GM19043 (cell line): ENCODE measurements around the gene IL17RA.
A peak's percentile ranks its signal among the peaks of the same experiment; 100 is the strongest.

Experiments used
- ATAC-seq: cut with Tn5 transposase; IDR thresholded peaks from one replicate; pipeline ENCODE4 v1.9.1; 2021; ENCODE audit warnings: low read depth; ENCODE audit not compliant: unreplicated experiment

IL17RA gene

GRCh38 chr22:17084554-17085276, at the start of gene IL17RA:
Gene IL17RA (plus strand): TSS chr22:17085000. CDS start chr22:17085092, 92 bp downstream.
- ATAC-seq: peak; percentile 83

DNA sequence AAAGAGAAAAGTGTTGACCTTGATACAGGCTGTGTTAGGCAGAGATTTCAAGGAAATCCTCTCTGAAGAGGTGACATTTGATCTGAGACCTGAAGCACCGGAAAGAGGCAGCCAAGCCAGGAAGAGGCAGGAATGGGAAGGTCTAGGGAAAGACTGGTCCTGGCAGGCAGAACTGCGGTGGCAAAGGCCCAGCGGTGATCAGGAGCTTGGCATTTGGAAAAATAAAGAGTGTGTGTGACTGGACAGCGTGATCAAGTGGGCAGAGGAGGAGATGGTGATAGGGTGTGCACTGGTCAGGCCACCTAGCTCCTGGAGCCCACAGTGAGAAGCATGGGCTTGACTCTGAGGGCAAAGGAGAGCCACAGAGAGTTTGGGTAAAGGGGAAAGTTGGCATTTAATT, 49.6 kb upstream of the IL17RA start:
- ATAC-seq: no peak

- ATAC-seq: peak; percentile 26
Measured at GRCh38 chr22:17035976-17036841, 48.6 kb upstream of the IL17RA start.

DNA sequence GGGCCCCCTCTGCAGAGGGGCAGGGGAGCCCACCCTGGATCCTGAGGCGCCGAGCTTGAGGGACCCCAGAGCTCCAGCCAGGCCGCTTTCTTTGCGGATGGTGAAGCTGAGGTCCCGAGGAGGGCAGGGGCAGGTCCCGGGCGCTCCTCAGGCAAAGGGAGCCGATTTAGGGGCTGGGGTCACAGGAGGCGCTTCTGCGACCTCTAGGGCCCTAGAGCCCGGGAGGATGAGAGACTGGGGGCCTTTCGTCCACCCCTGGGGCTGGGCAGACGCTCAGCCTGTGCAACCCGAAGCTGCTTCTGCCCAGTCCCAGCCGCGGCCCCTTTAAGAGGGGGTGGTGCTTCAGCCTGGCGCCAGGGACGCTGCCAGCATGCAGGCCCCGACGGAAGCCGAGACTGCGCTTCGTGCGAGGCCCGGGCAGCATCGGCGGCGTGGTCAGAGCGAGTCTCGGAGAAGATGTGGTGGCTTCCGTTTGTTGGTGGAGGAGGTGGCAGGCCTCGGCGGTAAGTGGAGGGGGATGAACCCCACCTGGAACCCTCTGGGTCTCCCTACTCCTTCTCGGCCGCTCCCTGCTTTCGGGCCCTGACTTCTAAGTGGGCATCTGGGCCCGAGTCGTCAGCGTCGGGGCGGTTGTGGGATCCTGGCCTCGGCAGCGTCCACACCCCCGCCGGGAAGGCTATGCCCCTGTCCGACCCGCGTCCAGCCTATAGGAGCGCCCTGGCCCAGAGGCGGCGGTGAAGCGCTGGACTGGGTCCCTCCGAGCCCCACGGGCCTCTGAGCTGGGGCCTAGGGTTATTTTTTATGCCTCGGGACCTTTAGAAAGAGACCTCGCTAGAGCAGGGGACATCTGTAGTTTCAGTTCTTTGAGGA, 47.7 kb upstream of the IL17RA start:
- peak; percentile 61 for ATAC-seq

- ATAC-seq: no peak
Measured at GRCh38 chr22:17043521-17043920, 41.3 kb upstream of the IL17RA start.

DNA sequence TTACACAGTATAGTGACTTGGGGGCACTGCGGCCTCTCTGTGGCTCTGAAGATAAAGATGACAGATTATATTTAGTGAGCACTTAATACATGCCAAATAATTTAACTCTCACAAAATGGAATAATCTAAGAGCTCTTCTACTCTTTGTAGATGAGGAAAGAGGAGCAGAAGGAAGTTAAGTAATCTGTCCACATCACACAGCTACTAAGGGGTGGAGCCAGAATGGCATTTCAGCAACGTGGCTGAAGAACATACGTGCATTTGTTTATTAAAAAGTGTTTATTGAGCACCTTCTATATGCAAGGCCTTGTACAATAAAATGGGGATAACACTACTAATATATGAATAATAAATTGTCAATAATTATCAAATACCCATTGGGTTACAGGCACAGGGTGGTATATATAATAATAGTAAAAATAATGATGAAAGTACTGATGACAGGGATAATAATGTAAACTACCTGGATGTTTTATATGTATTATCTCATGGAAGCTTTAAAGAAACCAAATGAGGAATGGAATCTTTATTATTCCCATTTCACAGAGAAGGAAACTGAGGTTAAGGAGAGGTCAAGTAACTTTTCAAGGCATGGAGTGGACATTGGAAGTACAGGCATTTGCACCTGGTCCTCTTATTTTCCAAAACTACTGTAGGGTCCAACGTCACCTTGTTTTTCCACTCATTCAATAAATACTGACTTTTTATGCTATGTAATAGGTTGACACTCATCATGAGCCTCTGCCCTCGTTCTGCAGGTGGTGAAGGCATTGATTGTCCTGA, 38.0 kb upstream of the IL17RA start:
- no peak for ATAC-seq

- ATAC-seq: no peak
Measured at GRCh38 chr22:17047656-17048055, 37.1 kb upstream of the IL17RA start.

DNA sequence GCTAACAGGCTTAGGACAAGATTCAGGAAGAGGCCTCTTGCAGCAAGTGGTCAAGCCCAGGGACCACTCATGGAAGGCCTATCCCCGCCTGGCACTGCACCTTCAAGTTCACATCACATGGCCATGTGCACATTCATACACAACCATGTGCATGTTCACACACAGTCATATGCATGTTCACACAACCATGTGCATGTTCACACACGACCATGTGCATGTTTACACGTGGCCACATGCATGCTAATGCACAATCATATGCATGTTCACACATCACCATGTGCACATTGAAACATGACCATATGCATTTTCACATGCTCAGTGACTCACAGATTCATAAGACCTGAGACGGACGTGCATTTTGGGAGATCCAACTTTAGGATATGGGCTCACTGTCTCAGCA, 28.7 kb upstream of the IL17RA start:
- no peak for ATAC-seq

DNA sequence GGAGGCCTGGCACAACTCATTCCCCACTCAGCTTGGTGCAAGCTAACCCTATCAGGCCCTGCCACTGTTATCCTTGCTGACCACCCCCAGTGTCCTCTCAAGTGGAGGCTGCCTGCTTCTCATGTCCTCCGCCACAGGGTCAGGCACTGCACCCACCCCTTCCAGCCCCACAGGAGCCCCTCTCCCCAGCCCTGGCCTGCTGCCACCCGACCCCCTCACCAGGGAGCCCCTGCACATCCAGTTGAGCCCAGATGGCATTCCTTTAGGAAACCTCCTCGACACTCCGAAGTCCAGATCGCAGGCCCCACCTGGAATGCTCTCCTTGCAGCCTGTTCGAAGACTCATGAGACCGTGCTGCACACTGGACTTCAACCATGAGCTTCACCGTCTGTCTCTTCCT, 28.0 kb upstream of the IL17RA start:
- ATAC-seq: no peak

GRCh38 chr22:17057959-17058814, 26.6 kb upstream of the IL17RA start:
- ATAC-seq: no peak

DNA sequence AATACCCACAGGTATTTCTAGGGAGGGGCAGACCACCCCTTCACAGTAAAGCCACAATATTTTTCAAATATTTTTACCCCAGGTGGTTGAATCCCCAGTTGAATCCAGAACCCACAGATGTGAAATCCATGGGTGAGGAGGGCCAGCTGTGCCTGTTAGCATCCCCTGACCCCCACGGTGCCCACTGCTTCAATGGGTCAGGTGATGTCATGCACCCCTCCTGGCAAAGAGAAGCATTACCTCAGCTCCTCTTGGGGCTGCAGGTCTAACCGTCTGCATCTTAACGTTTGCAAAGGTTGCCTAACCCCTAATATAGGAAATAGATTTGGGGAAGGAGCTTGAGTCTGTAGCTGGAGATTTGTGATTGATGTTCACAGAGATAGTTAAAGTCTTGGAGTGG, 24.7 kb upstream of the IL17RA start:
- no peak for ATAC-seq

DNA sequence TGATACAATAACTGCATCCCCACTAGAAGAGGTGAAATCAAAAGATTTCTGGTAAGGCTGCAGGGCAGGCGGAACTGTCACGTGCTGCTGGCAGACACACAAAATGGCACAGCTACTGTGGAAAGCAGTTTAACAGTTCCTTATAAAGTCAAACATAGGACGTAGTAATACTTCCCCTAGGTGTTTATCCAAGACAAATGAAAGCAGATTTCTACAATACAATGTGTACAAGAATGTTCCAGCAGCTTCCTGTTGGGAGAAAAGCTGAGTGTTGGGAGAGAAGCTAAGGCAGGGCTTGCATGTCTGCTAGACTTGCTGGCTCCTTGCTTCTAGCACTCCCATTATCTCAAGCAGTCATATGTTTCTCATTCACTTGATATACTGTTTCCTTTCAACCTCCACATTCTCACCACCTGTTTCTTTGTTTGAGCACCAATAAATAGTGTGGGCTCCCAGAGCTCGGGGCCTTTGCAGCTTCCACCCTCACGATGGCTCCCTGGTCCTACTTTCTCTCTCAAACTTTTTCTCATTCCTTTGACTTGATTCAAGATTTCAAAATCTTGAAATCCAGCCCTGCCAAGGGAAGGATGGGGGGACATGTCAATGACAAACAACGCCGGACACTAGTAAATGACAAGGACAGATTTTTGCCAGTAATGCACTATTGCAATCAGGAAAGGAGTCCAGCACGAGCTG, 21.2 kb upstream of the IL17RA start:
- no peak for ATAC-seq

- no peak for ATAC-seq
Measured at GRCh38 chr22:17064498-17065100, 20.2 kb upstream of the IL17RA start.

DNA sequence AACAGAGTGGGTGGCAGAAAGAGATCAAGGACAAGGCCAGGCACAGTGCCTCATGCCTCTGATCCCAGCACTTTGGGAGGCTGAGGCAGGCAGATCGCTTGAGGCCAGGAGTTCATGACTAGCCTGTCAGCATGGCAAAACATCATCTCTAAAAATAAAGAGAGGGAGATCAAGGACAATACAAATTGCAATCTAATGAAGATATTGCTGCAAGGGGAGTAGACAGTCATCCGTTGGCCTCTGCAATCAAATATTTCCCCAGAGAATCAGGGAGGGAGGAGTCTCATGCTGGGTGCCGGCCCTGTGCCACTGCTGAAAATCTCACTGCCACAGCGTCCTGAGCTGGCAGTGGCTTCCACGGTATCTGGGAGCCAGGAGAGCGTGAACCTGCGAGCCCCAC, 19.4 kb upstream of the IL17RA start:
- ATAC-seq: no peak

DNA sequence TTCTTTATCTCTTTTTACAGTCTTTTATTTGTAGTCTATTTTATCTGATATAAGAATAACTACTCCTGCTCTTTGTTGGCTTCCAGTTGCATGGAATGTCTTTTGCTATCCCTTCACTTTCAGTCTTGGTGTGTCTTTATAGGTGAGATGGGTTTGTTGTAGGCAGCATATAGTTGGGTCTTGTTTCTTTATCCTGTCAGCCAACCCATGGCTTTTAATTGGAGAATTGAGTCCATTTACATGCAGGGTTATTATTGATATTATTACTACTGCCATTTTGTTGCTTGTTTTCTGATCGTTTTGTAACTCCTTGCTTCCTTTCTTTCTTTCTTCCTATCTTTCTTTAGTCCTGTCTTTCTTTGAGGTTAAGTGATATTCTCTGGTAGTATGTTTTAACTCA, 11.9 kb upstream of the IL17RA start:
- ATAC-seq: no peak

DNA sequence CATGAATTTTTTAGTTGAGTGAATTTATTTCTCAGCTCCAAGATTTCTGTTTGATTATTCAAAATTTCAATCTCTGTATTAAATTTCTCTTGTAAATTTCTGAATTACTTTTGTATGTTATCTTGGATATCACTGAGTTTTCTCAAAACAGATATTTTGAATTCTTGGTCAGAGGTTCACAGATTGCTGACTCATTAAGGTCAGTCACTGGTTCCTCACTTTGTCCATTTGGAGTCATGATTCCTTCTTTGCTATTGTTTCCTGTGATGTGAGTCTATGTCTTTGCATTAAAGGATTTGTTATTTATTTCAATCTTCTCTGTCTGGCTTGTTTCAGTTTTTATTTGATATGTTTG, 10.2 kb upstream of the IL17RA start:
- ATAC-seq: no peak

- no peak for ATAC-seq
Measured at GRCh38 chr22:17077255-17077654, 7.5 kb upstream of the IL17RA start.

- no peak for ATAC-seq
Measured at GRCh38 chr22:17079572-17079971, 5.2 kb upstream of the IL17RA start.
